T-helper 22 cell (primary cell): ENCODE data around the gene HRH1.

Source experiments
- DNase-seq: peaks from one replicate; pipeline ENCODE4 v3.0.0-alpha.2; 2020; ENCODE audit warnings: low read depth

Gene HRH1

DNA sequence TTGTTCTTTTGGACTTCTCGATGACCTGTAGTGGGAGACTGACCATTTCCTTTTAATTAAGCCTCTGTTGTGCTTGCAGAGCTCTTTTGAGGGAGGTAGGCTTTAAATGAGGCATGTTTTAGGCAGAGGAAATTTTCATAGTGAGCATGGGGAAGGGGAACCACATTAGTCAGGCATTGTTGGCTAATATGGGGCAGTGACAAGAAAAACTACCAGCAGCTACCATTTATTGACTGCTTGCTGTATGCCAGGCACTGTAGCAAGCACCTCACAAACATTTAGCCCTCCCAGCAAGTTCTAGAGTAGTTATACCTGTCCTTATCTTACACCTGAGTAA lies 128.8 kb downstream of the HRH1 start:
- DNase-seq: no peak

DNA sequence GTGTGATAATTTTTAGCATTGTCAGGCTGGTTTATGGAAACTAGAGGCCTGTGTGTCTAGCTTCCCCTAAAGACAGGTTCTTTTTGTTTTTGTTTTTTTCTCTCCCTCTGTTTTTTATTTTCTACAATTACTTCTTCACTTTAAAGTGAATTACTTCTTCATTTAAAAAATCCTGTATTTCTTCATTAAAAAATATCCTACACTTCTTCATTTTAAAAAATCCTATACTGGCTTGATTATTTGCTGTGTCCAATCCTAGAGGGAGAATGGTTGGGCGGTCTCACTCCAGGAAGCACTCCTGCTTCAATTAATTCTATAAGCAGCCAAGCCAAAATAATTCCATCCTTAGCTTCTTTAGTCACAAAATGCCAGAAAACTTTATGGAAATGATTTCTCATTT lies 129.7 kb downstream of the HRH1 start:
- no peak for DNase-seq

DNA sequence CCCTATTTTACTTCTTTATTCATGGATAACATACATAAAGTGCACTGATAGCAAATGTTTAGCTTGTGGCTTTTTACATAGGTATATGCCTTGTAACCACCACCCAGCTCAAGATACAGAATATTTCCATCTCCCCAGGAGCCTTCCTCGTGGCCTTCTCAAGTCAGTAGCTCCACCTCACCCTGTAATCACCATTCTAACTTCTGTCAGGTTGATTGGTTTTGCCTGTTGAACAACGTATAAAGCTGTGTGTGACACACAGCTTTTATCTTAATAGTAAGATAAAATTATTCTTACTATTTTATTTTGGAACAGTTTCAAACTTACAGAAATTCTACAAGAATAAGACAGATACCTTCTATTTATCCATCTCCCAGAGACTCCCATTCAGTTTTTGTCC lies 131.2 kb downstream of the HRH1 start:
- DNase-seq: no peak

DNA sequence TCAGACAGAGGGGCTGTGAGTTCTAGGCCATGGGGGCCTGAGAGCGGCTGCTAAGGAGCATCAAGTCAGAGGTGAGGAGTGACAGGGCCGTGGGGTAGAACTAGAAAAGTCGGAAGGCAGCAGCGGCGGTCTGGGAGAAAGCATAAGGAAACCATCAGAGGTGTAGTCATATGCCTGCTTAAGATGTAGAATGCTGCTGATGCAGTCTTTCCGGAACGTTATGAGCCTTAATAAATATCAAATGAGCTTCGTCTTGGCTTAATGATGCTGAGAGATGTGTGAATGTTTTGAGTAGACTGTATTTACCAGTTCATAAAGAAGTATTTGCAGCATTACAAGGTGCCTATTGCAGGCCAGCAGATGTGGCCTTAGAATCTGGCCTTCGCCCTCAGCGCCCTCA lies 133.1 kb downstream of the HRH1 start:
- no peak for DNase-seq

DNA sequence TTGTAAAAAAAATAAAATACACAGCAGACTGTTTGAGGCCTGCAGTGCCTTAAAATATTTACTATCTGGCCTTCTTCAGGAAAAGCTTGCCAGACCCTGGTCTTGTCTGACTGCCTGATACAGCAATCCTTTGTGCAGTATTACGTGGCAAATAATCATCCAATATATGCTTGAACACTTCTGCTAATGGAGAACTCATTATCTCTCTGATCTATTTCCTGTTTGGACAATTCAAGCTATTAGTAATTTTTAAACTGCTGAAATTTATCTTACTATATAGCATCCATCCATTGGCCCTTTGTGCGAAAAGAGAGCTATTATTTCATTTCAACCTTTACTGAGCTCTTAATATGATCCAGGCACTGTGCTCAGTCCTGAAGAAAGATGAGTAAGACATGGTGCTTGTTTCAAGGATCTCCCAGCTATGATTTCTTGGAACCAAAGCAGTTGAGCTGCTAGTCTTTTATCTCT lies 133.8 kb downstream of the HRH1 start:
- no peak for DNase-seq

DNA sequence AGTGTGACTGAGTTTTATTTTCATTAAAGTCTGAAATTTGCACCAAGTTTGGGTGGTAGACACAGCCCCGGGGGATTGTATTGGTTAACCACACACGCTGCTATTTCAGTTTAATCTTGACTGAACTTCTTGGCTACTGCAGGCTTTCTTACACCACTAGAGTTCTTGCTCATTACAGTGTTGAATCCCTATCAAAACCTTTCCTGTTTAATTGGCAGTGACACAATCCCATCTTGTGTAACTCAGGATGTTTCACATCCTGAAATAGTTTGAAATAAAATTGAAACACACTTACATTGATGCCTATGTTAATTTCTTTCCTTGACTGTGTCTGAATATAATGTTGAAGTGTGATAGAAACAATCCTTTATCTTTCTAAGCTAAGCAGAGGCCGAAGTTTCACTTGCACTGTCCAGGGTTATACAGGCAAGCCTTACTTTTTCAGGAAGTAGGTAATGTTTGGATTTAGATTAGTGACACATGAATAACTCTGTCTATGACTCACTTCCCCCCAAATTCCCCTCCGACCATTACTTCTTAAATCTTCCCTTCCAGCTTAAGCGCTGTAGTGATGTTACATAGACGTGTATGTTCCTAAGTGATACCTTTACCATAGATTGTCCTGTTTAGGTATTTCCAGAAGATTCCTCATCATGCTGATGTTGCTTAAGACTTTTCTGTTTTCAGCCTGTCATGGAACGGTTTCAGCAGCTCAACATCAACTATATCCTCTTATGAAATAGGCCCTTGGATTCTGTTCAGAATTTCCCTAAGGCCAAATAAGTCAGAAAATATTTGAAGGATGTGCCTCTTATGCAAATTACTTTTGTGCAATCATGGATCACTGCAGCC lies 134.7 kb downstream of the HRH1 start:
- no peak for DNase-seq

DNA sequence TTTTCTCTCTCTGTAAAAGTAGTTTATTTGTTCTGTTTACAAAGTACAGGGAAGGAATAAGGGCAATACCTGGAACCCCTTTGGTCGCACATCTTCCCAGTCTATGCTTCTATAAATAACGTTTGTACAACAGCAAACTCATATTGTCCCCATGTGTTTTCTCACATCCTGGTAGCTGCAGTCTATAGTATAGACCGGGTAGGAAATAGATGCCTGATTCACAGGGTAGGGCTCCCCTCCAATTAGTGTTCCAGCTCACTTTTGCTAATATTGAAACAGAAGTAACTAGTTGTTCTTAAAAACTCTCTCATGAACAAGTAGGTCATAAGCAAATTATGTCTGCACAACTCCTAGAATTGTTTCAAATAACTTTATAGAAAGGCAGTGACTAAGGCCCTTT lies 135.6 kb downstream of the HRH1 start:
- DNase-seq: no peak

DNA sequence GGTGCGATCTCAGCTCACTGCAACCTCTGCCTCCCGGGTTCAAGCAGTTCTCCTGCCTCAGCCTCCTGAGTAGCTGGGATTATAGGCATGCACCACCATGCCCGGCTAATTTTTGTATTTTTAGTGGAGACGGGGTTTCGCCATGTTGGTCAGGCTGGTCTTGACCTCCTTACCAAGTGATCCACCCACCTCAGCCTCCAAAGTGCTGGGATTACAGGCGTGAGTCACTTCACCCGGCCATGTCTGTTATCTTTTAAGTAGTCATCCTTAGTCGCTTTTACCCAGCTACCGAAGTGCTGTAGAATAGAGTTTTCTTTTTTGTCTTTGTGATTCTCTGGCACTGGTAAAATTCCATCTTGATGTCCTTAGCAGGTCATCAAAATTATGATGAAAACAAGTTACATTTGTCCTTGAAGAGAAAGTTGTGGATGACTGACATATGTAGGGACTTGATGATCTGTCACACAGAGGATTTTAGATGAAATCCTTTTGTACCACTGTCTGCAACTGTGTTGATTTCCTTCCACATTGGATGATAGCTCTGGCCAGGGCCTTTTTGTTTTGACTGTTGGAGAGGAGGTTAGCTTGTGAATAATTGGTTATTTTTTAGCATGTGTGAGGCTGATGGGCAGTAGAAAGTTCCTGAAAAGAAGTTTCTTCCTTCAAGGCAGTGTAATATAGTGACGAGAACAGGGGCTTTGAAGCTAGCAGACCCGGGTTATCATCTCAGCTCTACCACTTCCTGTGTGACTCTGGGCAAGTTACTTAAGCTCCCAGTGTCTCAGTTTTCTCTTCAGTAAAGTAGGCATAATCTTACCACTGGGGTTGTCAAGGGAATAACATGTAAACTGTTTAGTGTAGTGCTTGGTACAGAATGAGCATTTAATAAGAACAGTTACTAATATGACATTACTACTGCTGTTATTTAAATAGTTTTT lies 136.7 kb downstream of the HRH1 start:
- peak; percentile 14 for DNase-seq

DNA sequence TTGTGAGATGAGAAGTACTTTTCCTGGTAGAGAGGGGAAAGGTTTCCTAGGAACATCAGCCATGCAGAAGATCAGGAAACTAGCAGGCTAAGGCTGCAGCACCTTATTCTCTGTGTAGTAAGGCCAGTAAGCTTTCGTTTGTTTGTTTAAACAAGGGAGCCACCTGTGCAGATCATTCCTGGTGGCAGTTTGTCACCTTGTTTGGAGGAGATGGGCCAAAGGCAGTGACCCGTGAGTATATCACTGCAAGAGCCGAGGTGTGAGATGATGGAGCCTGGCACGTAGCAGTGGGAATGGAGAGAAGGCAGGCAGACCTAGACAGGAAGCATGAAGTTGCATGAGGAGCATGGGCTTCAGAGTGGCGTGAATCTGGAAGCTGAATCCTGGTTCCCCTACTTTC lies 137.5 kb downstream of the HRH1 start:
- no peak for DNase-seq

DNA sequence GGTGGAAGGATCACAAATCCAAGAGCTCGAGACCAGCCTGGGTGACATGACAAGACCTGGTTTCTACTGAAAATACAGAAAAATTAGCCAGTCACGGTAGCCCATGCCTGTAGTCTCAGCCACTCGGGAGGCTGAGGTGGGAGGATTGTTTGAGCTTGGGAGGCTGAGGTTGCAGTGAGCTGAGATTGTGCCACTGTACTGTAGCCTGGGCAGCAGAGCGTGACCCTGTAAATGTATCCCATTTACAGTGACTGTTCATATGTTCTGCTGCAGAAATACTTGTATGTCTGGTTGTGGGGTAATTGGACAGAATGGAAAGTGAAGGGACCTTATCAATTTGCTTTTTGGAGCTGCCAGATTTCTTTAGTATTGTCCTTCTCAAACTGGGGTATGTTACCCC lies 142.8 kb downstream of the HRH1 start:
- DNase-seq: no peak

DNA sequence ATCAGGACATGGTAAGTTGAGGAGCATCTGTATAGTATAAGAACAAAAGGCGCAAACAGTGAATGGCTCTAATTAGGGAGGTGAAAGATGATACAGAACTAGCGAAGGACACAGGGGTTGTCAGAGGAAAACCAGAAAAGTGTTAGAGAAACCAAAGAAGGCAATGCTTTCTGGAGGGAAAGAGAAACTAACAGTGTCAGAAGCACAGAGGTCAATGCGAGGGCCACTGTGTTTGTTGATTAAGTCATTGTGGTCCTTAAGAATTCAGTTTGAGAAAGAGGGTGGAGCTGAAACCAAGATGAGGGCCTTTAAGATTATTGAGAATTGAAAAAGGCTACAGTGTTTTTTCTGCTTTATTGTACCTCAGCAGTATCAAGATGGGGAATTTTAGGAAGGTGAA lies 146.7 kb downstream of the HRH1 start:
- no peak for DNase-seq

DNA sequence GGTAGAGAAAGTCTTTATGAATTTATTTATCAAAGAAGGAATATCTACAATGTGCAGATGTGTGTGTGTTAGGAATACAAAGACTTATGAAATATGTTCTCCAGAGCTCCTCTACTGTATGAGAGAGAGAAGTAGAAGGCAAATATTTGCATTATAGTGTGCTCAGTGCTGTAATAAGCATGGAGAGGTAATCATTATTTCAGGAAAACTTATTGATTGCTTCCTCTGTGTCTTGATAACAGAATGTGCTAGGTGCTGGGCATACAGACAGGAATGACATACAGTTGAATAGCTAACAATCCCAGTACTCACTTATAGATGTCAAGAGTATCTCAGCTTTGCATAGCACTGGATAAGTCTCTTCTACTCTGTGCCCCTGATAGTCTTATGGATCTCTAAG lies 148.2 kb downstream of the HRH1 start:
- no peak for DNase-seq

DNA sequence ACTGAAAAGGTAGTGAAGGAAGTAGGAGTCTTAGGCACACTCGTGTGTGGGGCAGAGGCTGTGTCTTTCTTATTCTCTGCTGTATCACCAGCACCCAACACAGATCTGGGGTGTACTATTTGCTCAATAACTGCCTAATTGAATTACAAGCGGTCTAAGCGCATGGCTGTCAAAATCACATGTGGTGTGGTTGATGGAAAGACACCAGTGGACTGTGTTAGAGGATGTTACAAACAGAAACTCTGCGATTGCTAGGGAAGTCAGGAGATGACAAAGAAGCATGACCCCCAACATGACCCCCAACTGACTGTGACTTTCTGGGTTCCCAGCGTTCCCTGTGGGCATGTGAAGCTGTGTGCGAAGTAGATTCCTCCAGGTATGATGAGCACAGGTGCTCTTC lies 149.9 kb downstream of the HRH1 start:
- no peak for DNase-seq

DNA sequence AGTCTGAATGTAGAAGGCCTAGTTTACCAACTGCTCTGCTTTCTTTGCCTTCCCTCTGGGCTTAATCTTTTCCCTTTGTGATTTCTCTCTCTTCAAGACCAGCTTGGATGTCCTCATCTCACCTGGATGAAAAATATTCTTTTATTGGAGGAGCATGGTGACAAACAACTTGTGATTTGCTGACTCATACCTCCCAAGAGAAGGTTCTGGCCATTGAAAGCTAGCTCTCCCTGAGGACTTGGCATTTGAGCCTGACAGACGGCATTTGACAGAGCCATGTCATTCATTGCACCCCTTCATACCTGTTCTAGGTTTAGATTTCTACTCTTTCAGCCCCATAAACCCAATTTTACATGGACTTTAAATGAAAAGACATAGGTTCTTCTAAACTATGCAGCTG lies 151.2 kb downstream of the HRH1 start:
- DNase-seq: no peak

DNA sequence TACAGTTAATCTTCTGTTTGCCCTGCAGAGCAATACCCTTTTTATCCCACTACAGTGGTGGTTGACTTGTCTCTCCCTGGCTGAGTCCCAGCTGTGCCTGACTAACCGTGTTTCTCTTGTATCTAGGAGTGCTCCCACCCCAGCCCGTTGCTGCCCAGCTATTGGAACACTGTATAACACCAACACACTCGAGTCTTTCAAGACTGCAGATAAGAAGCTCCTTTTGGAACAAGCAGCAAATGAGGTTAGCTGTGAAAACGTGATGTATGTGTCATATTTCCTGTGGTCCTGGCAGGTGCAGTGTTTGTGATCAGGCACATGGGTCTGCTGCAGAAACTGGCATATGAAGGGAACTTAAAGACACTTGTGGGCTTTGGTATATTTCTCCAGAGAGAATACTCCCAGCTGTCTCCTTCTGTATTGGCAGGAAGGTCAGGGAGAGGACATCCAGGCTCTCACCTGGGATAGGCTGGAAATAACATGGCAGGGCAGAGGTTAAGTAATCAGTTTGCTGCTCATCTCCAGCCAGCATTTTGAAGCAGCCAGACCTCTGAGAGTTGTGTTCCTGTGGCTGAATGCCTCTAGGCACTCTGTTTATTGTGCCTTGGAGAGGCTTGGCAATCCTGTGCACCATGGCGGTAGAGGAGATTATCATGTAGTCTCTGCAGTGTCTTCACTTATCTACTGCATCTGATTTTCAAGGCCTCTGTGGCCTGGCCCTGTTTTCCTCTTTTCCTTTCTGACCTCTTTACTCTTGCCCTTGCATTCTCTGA lies 152.7 kb downstream of the HRH1 start:
- no peak for DNase-seq

DNA sequence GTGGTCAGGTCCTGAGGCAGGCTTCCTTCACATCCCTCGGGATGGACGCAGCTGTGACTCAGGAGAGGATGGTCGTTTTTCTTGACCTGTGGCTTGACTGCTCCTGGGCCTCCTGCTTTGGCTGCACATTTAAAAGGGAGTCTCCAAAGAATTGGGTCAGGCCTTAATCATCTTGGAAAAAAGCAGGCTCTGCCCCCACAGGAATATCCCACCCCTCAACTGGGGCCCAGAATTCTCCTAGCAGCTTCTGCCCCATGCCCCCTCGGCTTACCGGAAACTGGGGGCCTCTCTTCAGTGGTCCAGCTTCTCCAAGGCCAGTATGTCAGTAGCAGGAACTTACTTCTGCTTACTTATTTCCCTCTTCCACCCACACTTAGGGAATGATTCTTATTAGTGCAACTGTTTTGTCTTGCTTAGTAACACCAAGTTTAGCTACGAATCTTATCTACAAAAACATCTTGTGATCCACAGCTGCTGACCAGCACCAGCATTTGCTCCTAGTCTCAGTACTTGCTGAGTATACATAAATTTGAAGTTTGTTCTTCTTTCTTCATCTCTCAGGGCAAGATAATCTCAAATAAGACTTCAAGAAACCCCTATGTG lies 153.6 kb downstream of the HRH1 start:
- DNase-seq: no peak

DNA sequence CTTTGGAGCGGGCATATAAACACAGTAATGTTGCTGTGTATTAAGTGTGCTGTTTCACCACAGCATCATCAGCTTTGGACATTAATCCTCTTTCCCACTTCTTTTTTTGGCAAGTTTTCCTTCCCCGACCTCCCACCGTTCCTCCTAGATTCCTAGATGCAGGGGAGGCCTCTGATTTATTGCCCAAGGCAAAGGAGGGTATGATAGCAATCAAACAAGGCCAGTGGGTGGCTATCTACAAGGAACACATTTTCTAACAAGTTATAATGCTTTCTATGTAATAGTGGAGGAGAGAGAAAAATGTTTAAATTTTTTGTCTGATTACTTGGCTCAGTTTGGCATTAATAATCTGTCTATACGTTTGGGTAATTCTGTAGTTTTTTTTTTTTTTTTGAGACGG lies 156.0 kb downstream of the HRH1 start:
- no peak for DNase-seq

DNA sequence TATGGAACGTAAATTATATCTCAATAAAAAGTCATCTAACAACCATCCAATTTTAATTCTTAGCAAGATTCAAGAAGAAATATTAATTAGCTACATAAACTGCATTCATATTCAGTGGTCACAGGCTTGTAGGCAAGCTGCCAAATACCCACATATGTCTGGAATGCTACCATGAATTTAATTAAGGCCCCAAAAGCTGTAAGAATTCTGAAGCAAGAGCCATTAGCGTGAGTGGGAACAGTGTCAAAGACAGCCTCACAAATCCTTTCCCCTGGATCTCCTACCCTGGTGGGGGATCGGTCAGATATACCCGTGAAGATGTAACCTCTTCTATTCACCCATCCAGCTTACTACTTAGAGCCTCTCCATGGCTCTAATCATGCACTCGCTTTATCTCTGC lies 157.9 kb downstream of the HRH1 start:
- no peak for DNase-seq
